Neural crest cell (in vitro differentiated cells): ENCODE data around the gene SIVA1. TPM values are rescaled to one million over a fixed set of nuclear protein-coding genes. Genes with fewer than 3 reads are reported as not detected.

Experiments
- DNase-seq: peaks from one replicate; pipeline ENCODE4 v3.0.0; 2021; ENCODE audit warnings: low read depth, mixed read lengths, low spot score
- H3K27ac Mint-ChIP-seq: one replicate; pipeline ENCODE4 v1.8.0; 2021; ENCODE audit warnings: mild to moderate bottlenecking, mixed read lengths; ENCODE audit not compliant: unreplicated experiment
- H3K27me3 Mint-ChIP-seq: 2 replicates; pipeline ENCODE4 v1.8.0; 2021; ENCODE audit warnings: low read depth, mild to moderate bottlenecking, mixed read lengths
- H3K36me3 Mint-ChIP-seq: 2 replicates; pipeline ENCODE4 v1.8.0; 2021; ENCODE audit warnings: low read depth, mild to moderate bottlenecking, mixed read lengths
- H3K4me1 Mint-ChIP-seq: 2 replicates; pipeline ENCODE4 v1.8.0; 2021; ENCODE audit warnings: mixed read lengths
- H3K4me3 Mint-ChIP-seq: one replicate; pipeline ENCODE4 v1.8.0; 2021; ENCODE audit warnings: mild to moderate bottlenecking, mixed read lengths
- H3K9me3 Mint-ChIP-seq: 2 replicates; pipeline ENCODE4 v1.8.0; 2021; ENCODE audit warnings: mixed read lengths
- CTCF ChIP-seq: fragments of 200-600 bp; sonication (generic); conservative IDR thresholded peaks from 2 replicates; pipeline ENCODE4 v1.5.0; 2021; ENCODE audit warnings: antibody characterized with exemption, mild to moderate bottlenecking
- total RNA-seq: library from RNA; stranded (reverse); gene quantifications from 2 replicates; pipeline ENCODE4 v1.2.1, GENCODE V29; 2021

The SIVA1 gene
- total RNA-seq, 1 donor from 2014 or later: 121 TPM

- no peaks in the 10 kb centered on the region for H3K27me3 Mint-ChIP-seq
- no peaks in the 10 kb centered on the region for H3K9me3 Mint-ChIP-seq
- peaks cover 4% of the 10 kb centered on the region for H3K4me1 Mint-ChIP-seq
- TF ChIP-seq CTCF: no peak
- no peak overlapping the region for H3K4me3 Mint-ChIP-seq
- no peak overlapping the region for H3K27ac Mint-ChIP-seq
- H3K36me3 Mint-ChIP-seq: peaks cover 6% of the 10 kb centered on the region
- no peak for DNase-seq
These were observed 45.0 kb upstream of the SIVA1 start for GRCh38 chr14:104707608-104708595.

GRCh38 chr14:104708606-104709268 is 44.2 kb upstream of the SIVA1 start:
- DNase-seq: peak; percentile 80
- H3K27me3 Mint-ChIP-seq: no peaks in the 10 kb centered on the region
- peaks cover 6% of the 10 kb centered on the region for H3K36me3 Mint-ChIP-seq
- TF ChIP-seq CTCF: peak; percentile 96
- no peak overlapping the region for H3K27ac Mint-ChIP-seq
- H3K9me3 Mint-ChIP-seq: no peaks in the 10 kb centered on the region
- peaks cover 4% of the 10 kb centered on the region for H3K4me1 Mint-ChIP-seq
- H3K4me3 Mint-ChIP-seq: peak overlapping the region; percentile 70

GRCh38 chr14:104709387-104710039 is 43.4 kb upstream of the SIVA1 start:
- DNase-seq: no peak
- H3K36me3 Mint-ChIP-seq: peaks cover under 1% of the 10 kb centered on the region
- no peak for TF ChIP-seq CTCF
- H3K4me3 Mint-ChIP-seq: no peak overlapping the region
- no peaks in the 10 kb centered on the region for H3K9me3 Mint-ChIP-seq
- no peak overlapping the region for H3K27ac Mint-ChIP-seq
- H3K4me1 Mint-ChIP-seq: peaks cover 4% of the 10 kb centered on the region
- H3K27me3 Mint-ChIP-seq: no peaks in the 10 kb centered on the region

- Mint-ChIP-seq H3K36me3 (no peaks in the 10 kb centered on the region), H3K4me3 (no peak overlapping the region), H3K4me1 (peaks cover 4% of the 10 kb centered on the region), H3K27ac (no peak overlapping the region), H3K27me3 (no peaks in the 10 kb centered on the region), H3K9me3 (no peaks in the 10 kb centered on the region)
- DNase-seq: no peak
- no peak for TF ChIP-seq CTCF
These were observed 42.7 kb upstream of the SIVA1 start for GRCh38 chr14:104710071-104710735.
